Coronary artery (tissue), 2 donors: ENCODE data around the gene STXBP2.

Experiments used
- DNase-seq: peaks from one replicate; pipeline ENCODE4 v3.0.0-alpha.2; 2017; ENCODE audit warnings: low spot score
- H3K27ac ChIP-seq, 2 donors: fragments of 200-600 bp; sonication (generic); one replicate each; pipeline ENCODE4 v1.5.1; 2016 to 2019
- H3K4me3 ChIP-seq: fragments of 200-600 bp; sonication (generic); 2 replicates; pipeline ENCODE4 v1.5.1; 2016; ENCODE audit warnings: mild to moderate bottlenecking, moderate library complexity
- TF ChIP-seq, protein P1 (sequence below): fragments of 200-600 bp; sonication (generic); IDR thresholded peaks from one replicate; pipeline ENCODE4 v1.5.1; 2019; ENCODE audit warnings: antibody characterized with exemption

STXBP2 gene

GRCh38 chr19:7614859-7615741, 21.8 kb upstream of the STXBP2 start:
- Histone ChIP-seq H3K4me3 (no peak overlapping the region), H3K27ac (no peak overlapping the region)
- DNase-seq, result no peak
- TF ChIP-seq, protein P1, sequence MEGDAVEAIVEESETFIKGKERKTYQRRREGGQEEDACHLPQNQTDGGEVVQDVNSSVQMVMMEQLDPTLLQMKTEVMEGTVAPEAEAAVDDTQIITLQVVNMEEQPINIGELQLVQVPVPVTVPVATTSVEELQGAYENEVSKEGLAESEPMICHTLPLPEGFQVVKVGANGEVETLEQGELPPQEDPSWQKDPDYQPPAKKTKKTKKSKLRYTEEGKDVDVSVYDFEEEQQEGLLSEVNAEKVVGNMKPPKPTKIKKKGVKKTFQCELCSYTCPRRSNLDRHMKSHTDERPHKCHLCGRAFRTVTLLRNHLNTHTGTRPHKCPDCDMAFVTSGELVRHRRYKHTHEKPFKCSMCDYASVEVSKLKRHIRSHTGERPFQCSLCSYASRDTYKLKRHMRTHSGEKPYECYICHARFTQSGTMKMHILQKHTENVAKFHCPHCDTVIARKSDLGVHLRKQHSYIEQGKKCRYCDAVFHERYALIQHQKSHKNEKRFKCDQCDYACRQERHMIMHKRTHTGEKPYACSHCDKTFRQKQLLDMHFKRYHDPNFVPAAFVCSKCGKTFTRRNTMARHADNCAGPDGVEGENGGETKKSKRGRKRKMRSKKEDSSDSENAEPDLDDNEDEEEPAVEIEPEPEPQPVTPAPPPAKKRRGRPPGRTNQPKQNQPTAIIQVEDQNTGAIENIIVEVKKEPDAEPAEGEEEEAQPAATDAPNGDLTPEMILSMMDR, result no peak

DNA sequence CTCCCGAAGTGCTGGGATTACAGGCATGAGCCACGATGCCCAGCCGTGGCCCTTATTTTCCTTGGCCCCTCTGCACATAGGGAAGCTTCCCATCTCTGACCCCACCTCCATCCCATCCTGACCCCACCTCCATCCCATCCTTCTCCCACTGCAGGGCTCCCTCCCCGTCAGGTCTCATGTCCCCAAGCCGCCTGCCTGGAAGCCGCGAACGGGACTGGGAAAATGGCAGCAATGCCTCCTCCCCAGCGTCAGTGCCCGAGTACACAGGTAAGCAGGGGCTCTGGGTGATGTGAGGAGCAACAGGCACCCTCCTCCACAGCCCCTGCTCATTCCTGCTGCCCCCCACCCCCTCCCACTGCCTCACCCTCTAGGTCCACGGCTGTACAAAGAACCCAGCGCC, 19.7 kb upstream of the STXBP2 start:
- H3K27ac ChIP-seq, result no peak overlapping the region
- no peak overlapping the region for H3K4me3 ChIP-seq
- DNase-seq, result no peak
- TF ChIP-seq, protein P1, result no peak

GRCh38 chr19:7617735-7618134, 19.2 kb upstream of the STXBP2 start:
- TF ChIP-seq, protein P1, result no peak
- no peak for DNase-seq

DNA sequence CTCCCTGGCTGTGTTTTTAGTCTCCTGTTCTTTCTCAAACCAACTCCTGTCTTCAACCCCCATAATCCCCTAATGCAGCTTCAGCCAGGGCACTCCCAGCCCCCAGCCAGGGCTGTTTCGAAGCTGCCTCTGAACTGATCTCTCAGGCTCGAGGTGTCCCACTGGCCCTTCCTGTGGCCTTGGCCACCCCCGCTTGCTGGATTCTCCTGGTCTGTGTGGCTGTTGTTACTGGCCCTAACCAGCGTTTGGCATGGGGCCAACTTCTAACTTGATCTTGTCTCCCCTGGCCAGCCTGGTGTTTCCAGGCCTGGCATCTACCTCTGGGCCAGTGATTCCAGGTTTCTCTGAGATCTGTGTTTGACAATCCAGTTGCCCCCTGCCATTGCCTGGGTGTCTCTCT, 18.6 kb upstream of the STXBP2 start:
- no peak overlapping the region for H3K27ac ChIP-seq
- TF ChIP-seq, protein P1, result no peak
- H3K4me3 ChIP-seq, result no peak overlapping the region

More at GRCh38 chr19:7617735-7618134, 19.2 kb upstream of the STXBP2 start:
- no peak overlapping the region for H3K4me3 ChIP-seq
- no peak overlapping the region for H3K27ac ChIP-seq

DNA sequence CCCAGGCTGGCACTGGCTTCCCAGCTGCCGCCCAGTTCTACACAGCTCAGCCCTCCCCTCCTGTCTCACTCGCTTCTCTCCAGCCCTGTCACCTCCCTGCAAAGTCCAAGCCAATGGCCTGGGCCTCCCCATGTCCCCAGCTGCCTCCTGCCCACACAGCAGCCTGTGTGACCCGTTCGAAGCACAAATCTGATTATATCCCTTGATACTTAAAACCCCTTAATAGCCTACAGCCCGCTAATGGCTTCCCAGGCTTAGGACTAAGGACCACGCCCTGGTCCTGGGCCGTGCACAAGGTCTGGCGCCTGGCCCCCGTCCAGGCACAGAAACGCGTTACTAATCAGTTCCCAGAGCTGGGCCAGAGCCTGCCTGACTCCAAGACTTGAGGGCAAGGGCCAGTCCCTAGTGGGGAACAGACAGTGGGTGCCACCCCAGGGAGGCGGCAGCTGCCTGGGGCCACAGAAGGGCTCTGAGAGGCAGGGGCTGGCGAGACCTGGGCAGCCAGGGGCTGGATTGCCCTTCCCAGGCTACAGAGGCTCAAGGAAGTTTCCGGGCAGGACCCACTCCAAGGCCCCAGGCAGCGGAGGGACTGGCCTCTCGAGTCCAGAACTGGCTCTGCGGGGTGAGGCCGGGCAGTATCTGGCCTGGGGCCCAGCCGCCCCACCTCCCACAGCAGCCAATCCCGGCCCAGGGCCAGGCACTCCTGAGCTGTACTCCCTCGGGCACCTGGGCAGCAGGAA, 18.0 kb upstream of the STXBP2 start:
- Histone ChIP-seq H3K27ac (no peak overlapping the region), H3K4me3 (no peak overlapping the region)
- TF ChIP-seq, protein P1, result no peak
- no peak for DNase-seq

More for the DNA sequence above, 18.6 kb upstream of the STXBP2 start:
- DNase-seq, result no peak

DNA sequence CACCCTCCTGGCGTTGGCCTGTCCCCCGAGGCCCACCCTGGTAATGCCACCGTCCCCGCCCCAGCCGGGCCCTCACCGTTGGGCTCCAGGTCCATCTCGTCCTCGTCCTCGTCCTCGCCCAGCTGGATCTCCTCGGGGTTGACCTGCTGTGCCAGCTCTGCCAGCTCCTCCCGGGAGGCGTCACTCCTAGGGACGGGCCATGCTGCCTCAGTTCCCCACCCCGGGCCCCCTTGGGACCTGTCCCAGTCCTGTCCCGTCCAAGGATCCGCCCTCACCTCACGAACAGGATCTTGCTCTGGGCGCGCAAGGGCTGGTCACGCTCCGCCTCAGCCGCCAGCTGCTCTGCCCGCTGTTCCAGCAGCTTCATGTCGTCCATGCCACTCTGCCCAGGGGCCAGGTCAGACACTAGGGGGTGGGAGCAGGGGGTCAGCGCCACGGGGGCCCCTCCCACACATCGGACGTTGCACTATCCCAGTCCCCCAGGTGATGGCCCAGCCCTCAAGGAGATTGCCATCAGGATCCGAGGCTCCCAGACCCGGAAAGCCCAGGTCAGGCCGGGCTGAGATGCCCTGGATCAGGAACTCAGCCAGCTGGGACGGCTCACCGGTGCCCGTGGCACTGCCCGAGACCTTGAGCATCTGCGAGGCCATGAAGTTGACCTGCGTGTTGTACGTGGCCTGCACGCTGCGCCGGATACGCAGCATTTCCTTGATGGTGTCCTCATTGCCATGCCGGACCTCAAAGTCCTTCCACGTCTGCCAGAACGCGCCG, 17.1 kb upstream of the STXBP2 start:
- TF ChIP-seq, protein P1, result no peak
- Histone ChIP-seq H3K27ac (no peak overlapping the region), H3K4me3 (no peak overlapping the region)
- no peak for DNase-seq
